GM12801 (cell line): Measurements from ENCODE around the gene HOXA6.

Experiments
- TF ChIP-seq, protein P1 (sequence below): IDR thresholded peaks from one replicate; pipeline ENCODE4 v1.5.1; 2011; ENCODE audit warnings: control low read depth; ENCODE audit not compliant: insufficient read length; ENCODE audit errors: extremely low read depth

HOXA6 gene

DNA sequence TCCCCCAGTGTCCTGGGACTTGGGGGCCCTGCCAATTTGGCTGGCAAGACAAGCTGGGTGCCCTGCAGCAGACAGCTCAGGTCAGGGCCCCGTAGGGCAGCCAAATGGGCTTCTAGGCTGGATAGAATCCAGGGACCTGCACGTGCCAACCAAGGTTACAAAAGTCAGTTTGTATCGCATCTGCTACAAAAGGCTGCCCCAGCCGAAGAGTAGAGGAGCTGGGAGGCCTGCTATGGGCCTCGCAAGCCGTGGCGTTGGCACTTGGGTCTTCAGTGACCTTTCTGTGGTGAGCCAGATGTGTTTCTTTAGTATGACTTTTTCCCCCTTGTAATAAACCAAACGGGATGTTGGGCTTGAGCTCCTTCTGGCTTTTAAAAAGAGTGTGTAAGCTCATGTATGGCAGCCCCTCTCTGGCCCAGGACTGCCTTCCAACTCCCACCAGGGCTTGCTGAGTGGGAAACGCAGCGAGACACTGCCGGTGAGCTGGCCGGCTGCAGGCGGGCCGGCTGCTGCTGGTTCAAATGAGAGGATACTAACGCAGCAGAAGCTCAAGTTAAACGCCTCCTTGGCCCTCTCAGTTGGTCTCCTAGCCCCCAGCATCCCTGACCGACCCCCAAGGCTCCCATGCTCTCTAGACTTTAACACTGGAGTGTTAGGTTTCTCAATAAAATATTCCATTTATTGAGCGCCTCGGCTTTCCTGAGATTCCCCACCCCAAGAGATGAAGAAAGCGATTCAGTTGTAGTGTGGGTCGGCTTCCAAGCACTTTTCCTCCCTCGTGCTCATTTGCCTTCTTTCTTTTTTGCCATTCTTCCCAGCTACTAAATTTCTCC lies 29.6 kb upstream of the HOXA6 start:
- TF ChIP-seq, protein P1, sequence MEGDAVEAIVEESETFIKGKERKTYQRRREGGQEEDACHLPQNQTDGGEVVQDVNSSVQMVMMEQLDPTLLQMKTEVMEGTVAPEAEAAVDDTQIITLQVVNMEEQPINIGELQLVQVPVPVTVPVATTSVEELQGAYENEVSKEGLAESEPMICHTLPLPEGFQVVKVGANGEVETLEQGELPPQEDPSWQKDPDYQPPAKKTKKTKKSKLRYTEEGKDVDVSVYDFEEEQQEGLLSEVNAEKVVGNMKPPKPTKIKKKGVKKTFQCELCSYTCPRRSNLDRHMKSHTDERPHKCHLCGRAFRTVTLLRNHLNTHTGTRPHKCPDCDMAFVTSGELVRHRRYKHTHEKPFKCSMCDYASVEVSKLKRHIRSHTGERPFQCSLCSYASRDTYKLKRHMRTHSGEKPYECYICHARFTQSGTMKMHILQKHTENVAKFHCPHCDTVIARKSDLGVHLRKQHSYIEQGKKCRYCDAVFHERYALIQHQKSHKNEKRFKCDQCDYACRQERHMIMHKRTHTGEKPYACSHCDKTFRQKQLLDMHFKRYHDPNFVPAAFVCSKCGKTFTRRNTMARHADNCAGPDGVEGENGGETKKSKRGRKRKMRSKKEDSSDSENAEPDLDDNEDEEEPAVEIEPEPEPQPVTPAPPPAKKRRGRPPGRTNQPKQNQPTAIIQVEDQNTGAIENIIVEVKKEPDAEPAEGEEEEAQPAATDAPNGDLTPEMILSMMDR = no peak

DNA sequence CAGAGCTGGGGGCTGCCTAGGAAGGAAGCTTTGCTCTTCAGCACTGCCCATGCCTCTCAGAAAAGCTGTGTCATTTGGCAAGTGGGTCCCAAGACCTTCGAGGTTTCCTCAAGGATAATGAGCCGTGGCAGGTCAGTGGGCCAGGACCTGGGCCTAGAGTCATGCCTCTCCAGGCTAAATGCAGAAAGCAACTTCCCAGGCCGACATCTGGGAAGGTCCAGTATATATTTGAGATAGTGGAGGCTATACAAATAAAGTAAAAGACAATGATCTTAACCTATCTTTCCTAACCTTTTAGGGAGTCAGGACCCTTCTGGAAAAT lies 28.9 kb upstream of the HOXA6 start:
- TF ChIP-seq, protein P1 = no peak

GRCh38 chr7:27175626-27176523 lies 28.3 kb upstream of the HOXA6 start:
- TF ChIP-seq, protein P1 = no peak

DNA sequence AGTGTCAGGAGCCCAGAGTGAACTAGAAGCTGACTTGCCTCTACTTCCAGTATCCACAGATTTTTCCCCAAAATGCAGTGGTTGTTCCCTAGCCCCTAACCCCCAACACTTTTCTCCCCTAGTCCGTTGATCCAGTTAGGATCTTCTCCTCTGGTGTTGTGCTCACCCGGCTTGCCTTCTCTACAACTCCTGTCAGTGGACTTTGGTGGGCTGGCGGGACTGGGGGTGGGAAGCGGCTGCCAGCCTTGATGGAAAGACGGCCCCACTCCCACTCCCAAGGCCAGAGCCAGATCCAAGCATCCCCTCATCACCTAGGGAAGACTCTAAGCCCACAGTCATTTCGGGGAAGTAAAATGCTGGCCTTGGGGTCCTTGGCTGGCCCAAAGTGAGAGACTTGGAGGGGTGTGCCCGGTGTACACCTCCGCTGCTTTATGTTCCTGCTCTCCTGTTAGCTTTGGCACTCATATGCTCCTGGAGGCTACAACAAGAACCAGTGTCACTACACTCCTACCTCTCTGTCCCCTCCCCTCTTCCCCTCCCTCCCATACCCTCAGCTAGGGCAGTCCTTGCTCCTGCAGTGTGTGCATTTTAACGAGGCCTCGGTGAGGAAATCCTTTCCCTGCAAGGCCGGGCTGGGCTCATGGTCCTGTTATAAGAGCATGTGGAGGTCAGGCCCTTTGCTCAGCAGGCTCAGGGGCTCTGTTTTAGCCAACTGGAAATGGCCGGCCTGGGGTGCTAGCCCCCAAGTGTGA lies 27.5 kb upstream of the HOXA6 start:
- TF ChIP-seq, protein P1 = no peak

- TF ChIP-seq, protein P1 = no peak
Measured at GRCh38 chr7:27173956-27174873, 26.6 kb upstream of the HOXA6 start, which contains the start of gene HOXA10. Gene HOXA10 (minus strand): TSS chr7:27174320. CDS start chr7:27174306, 14 bp downstream.

- TF ChIP-seq, protein P1 = no peak
Measured at GRCh38 chr7:27173511-27173955, 26.0 kb upstream of the HOXA6 start.
